ENCODE measurements around the gene ARHGEF1. TPM values are rescaled to one million over a fixed set of nuclear protein-coding genes. Genes with fewer than 3 reads are reported as not detected.

The ARHGEF1 gene
- total and polyA plus RNA-seq, 12 donors, result 7.3 to 443 (median 54.1) TPM

DNA sequence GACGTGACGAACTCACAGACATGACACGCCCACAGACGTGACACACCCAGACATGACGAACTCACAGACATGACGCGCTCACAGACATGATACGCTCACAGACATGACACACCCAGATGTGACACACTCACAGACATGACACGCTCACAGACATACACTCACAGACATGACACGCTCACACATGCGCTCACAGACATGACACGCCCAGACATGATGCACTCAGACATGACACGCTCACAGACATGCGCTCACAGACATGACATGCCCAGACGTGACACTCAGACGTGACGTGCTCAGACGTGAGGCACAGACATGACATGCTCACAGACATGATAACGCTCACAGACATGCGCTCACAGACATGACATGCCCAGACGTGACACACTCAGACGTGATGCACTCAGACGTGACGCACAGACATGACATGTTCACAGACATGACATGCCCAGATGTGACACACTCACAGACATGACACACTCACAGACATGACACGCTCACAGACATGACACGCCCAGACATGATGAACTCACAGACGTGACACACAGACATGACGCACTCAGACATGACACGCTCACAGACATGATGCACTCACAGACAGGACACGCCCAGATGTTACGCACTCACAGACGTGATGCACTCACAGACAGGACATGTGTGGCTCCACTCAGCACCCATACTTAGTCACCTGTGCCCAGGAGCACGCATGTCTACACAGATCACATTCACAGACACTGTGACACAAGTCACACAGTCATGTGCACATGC is 37.1 kb downstream of the ARHGEF1 start:
- no peaks in the 10 kb centered on the region for H3K4me1 ChIP-seq (replicated peaks in 1 of 2)
- H3K4me3 ChIP-seq, result no peak overlapping the region
- H3K36me3 ChIP-seq (replicated peaks in 1 of 2), result no peaks in the 10 kb centered on the region
- no peak overlapping the region for H3K27ac ChIP-seq
- intact Hi-C loops (cut with DNase I), result no loop called here
- H3K27me3 ChIP-seq, result peaks cover 56% of the 10 kb centered on the region
- no peaks in the 10 kb centered on the region for H3K9me3 ChIP-seq (replicated peaks in 1 of 3)
- TF ChIP-seq POLR2A (IDR thresholded peaks at IDR 0.05), result no peak
- TF ChIP-seq, protein P1, sequence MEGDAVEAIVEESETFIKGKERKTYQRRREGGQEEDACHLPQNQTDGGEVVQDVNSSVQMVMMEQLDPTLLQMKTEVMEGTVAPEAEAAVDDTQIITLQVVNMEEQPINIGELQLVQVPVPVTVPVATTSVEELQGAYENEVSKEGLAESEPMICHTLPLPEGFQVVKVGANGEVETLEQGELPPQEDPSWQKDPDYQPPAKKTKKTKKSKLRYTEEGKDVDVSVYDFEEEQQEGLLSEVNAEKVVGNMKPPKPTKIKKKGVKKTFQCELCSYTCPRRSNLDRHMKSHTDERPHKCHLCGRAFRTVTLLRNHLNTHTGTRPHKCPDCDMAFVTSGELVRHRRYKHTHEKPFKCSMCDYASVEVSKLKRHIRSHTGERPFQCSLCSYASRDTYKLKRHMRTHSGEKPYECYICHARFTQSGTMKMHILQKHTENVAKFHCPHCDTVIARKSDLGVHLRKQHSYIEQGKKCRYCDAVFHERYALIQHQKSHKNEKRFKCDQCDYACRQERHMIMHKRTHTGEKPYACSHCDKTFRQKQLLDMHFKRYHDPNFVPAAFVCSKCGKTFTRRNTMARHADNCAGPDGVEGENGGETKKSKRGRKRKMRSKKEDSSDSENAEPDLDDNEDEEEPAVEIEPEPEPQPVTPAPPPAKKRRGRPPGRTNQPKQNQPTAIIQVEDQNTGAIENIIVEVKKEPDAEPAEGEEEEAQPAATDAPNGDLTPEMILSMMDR (IDR thresholded peaks at IDR 0.05), result no peak
- 79 to 89% (median 82%) methylated on average over 22 to 33 of the region's 33 CpGs for WGBS, 4 donors
- no peak for DNase-seq

DNA sequence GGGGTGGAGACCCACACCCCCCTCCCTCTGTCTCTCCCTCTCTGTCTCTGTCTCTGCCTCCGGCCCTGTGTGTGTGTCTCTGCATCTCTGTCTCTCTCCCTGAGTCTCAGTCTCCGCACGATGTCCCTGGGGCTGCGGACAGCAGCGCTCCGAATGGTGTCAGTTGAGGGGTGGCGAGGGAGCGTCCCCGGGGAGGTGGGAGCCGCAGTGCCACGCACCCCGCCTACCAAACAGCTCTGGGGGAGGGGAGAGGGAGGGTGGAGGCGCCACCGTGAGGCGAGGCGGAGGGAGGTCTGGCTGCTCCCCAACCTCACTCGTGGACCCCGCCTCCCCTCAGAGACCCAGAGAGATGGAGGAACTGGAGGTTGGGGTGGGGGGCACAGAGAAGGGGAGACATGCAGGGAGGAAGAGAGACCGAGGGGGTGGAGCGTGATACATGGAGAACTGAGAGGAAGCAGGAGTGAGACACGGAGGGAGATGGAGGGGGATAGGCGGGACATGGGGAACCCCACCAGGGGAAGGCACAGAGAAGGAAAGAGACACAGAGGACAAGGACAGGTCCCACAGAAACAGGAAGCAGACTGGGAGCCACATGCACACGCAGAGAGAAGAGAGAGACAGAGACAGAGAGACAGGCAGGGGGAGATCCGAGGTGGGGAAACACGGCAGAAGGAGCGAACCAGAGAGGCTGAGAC is 38.0 kb downstream of the ARHGEF1 start:
- TF ChIP-seq, protein P1 (IDR thresholded peaks at IDR 0.05), result no peak
- no peak for TF ChIP-seq POLR2A (IDR thresholded peaks at IDR 0.05)
- WGBS, 4 donors, result 7 to 13% (median 9%) methylated on average over 20 to 26 of the region's 26 CpGs
- intact Hi-C loops (cut with DNase I), result no loop called here
- Histone ChIP-seq H3K27ac (no peak overlapping the region), H3K9me3 (replicated peaks in 1 of 3) (no peaks in the 10 kb centered on the region), H3K4me3 (no peak overlapping the region), H3K4me1 (replicated peaks in 1 of 2) (no peaks in the 10 kb centered on the region), H3K36me3 (replicated peaks in 1 of 2) (no peaks in the 10 kb centered on the region), H3K27me3 (peaks cover 56% of the 10 kb centered on the region)
- no peak for DNase-seq

DNA sequence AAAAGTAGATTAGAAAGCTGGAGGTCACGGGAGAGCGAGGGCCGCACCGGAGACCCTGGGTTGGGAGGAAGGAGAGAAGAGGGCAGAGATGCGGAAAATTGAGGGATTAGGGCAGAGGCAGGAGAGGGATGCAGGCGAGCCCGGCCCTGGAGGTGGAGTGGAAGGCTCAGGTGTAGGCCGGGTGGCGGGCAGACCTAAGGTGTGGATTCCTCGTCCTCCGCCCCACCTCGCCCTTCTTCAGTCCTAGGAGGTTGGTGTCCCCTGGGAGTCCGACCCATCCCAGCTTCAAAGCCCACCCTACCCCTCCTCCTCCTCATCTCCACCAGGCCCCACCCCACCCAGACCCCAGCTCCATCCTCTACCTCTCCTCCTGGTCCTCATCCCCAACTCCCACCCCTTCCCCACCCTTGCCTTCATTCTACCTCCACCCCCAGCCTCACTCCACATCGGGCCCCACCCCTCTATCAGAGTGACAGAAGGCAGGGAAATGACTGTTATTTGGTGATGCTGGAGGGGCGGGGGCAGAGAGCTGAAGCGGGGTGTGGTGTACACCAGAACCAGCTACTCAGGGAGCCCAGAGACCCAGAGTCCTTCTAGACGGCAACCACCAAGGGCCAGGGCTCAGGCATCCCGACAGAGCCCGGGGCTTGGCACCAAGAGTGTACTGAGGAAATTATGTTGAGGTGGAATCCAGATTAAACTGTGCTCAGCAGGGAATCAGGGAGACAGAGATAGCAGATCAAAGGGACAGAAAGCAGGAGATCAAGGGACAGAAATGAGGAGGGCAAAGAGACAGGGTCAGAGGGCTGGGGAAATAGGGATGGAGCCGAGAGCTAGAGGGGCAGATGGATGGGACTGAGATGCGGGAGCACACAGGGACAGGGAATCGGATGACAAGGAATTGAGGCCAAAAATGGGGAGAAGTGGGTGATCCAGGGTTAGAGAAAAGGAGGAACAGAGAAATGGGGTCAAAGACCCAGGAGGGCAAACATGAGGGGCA is 38.9 kb downstream of the ARHGEF1 start:
- Histone ChIP-seq H3K4me1 (replicated peaks in 1 of 2) (no peaks in the 10 kb centered on the region), H3K27me3 (peaks cover 58% of the 10 kb centered on the region), H3K9me3 (replicated peaks in 1 of 3) (no peaks in the 10 kb centered on the region), H3K4me3 (no peak overlapping the region), H3K36me3 (replicated peaks in 1 of 2) (no peaks in the 10 kb centered on the region), H3K27ac (no peak overlapping the region)
- WGBS, 4 donors, result 8 to 18% (median 12%) methylated on average over 19 to 22 of the region's 22 CpGs
- intact Hi-C loops (cut with DNase I), result no loop called here
- no peak for DNase-seq
- TF ChIP-seq, protein P1 (IDR thresholded peaks at IDR 0.05), result no peak
- no peak for TF ChIP-seq POLR2A (IDR thresholded peaks at IDR 0.05)

DNA sequence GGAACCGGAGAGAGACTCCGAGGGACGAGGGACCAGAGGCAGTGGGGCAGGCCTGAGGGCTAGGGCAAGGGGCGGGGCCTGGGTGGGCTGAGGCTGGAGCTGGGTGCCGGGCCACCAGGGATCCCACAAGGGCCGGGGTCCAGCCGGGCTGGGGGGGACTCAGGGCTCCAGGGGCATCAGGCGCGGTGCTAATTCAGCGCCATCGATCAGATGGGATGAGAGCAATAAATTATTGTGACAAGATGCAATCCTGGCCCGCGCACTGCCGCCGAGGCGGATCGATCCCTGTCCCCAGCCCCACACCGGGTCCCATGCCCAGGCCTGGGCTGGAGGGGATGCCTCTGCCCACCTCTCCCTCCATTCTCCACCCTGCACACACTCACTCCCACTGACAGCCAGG is 39.6 kb downstream of the ARHGEF1 start:
- no peaks in the 10 kb centered on the region for H3K4me1 ChIP-seq (replicated peaks in 1 of 2)
- H3K9me3 ChIP-seq (replicated peaks in 1 of 3), result no peaks in the 10 kb centered on the region
- intact Hi-C loops (cut with DNase I), result no loop called here
- H3K27ac ChIP-seq, result no peak overlapping the region
- H3K36me3 ChIP-seq (replicated peaks in 1 of 2), result no peaks in the 10 kb centered on the region
- no peak for DNase-seq
- peaks cover 61% of the 10 kb centered on the region for H3K27me3 ChIP-seq
- no peak for TF ChIP-seq POLR2A (IDR thresholded peaks at IDR 0.05)
- no peak overlapping the region for H3K4me3 ChIP-seq
- WGBS, 4 donors, result 3 to 12% (median 7%) methylated on average over 16 to 18 of the region's 18 CpGs
